ENCODE data around the gene DMD. TPM values are rescaled to one million over a fixed set of nuclear protein-coding genes. Genes with fewer than 3 reads are reported as not detected.

DMD gene
- total and polyA plus RNA-seq, 2 of the 8 experiments (the other 6 are each of a cell fraction or from before 2014, with no cell fraction given) = 4.8 to 7.4 TPM

DNA sequence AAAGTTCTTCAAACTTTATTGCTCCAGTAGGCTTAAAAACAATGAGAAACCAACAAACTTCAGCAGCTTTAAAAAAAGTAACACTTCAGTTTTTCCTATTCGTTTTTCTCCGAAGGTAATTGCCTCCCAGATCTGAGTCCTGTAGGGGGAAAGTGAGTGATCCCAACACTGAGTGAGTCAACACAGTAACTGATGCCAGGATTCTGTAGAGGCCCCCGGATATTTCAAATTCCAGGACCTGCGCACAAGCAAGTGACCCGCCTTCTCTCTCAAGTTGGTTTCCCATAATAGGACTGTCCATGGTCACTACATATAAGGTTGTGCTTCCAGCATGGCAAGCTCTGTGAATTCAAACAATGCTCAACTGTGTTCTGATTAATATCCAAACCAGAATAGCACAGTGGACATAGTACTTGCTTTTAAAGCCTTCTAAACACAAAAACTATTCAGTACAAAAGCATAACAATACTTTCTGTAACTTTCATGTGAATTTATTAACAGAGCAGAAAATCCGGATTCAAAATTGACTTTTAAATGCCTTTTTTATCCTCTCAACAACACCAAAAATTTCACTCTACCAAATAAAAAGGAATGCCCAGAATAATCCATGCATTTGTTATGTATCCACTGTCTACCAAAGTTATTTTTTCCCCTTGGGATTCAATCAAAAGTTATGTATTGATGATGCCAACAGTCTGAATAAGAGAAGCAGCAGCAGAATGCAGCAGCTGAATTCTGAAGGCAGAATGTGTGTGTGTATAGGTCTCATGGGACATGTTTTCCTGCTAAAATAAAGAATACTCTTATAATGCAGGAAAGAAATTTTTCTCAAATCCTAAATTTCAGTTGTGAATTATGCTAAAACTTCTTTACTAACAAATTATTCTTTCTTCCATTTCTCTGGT is at the start of gene DMD (continued):
- TF ChIP-seq SP4 (IDR thresholded peaks at IDR 0.05; ENCODE audit: low read length) (no peak), SUZ12 (IDR thresholded peaks at IDR 0.05; ENCODE audit: low read length) (no peak), GTF2F1 (IDR thresholded peaks at IDR 0.05; ENCODE audit: borderline replicate concordance, low read depth, low read length) (no peak), BRCA1 (IDR thresholded peaks at IDR 0.05; ENCODE audit: low read depth, low read length) (no peak)

Measured in H1 (cell line).